Type B pancreatic cell (in vitro differentiated cells): Measurements from ENCODE around the gene PFKP. TPM values are rescaled to one million over a fixed set of nuclear protein-coding genes. Genes with fewer than 3 reads are reported as not detected.

ENCODE experiments used
- DNase-seq: peaks from one replicate; pipeline ENCODE4 v3.0.0; 2021; ENCODE audit warnings: mixed read lengths; ENCODE audit not compliant: unreplicated experiment; ENCODE audit errors: extremely low spot score
- H3K27ac Mint-ChIP-seq: 2 replicates; pipeline ENCODE4 v1.8.0; 2021; ENCODE audit warnings: mild to moderate bottlenecking, mixed read lengths
- H3K27me3 Mint-ChIP-seq: 2 replicates; pipeline ENCODE4 v1.8.0; 2021; ENCODE audit warnings: mixed read lengths
- H3K36me3 Mint-ChIP-seq: 2 replicates; pipeline ENCODE4 v1.8.0; 2021; ENCODE audit warnings: mixed read lengths
- H3K4me1 Mint-ChIP-seq: one replicate; pipeline ENCODE4 v1.8.0; 2021; ENCODE audit warnings: mixed read lengths; ENCODE audit not compliant: unreplicated experiment
- H3K4me3 Mint-ChIP-seq: 2 replicates; pipeline ENCODE4 v1.8.0; 2021; ENCODE audit warnings: mild to moderate bottlenecking, mixed read lengths
- H3K9me3 Mint-ChIP-seq: 2 replicates; pipeline ENCODE4 v1.8.0; 2021; ENCODE audit warnings: mixed read lengths
- CTCF ChIP-seq: fragments of 200-600 bp; sonication (generic); conservative IDR thresholded peaks from 2 replicates; pipeline ENCODE4 v1.5.0; 2021; ENCODE audit warnings: antibody characterized with exemption, mild to moderate bottlenecking
- total RNA-seq: library from RNA; stranded (reverse); gene quantifications from 2 replicates; pipeline ENCODE4 v1.2.1, GENCODE V29; 2021; ENCODE audit warnings: low replicate concordance

PFKP gene
- total RNA-seq, 1 donor from 2014 or later: 48.8 TPM

DNA sequence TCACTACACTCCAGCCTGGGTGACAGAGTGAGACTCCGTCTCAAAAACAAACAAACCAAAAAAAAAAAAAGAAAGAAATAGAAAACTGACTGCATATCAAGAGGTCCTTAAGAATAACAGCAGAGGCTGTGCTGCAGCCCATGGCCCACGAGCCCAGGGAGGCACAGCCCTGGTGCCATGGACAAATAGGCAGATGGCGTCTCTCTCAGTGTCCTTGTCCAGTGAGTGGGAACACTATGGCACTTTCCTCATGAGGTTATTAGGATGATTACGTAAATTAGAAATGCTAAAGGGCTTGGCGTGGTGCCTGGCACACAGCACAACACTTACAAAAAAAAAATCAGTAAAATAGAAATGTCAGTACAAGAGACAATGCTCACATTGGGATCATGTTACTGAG, 33.4 kb upstream of the PFKP start:
- H3K27me3 Mint-ChIP-seq: peaks cover 20% of the 10 kb centered on the region
- no peak for TF ChIP-seq CTCF
- no peaks in the 10 kb centered on the region for H3K9me3 Mint-ChIP-seq
- no peak overlapping the region for H3K4me3 Mint-ChIP-seq
- no peak overlapping the region for H3K27ac Mint-ChIP-seq
- H3K4me1 Mint-ChIP-seq: no peaks in the 10 kb centered on the region
- DNase-seq: no peak
- no peaks in the 10 kb centered on the region for H3K36me3 Mint-ChIP-seq

- DNase-seq: no peak
- H3K27me3 Mint-ChIP-seq: peaks cover 15% of the 10 kb centered on the region
- no peaks in the 10 kb centered on the region for H3K9me3 Mint-ChIP-seq
Measured at GRCh38 chr10:3034616-3035015, 32.7 kb upstream of the PFKP start.

DNA sequence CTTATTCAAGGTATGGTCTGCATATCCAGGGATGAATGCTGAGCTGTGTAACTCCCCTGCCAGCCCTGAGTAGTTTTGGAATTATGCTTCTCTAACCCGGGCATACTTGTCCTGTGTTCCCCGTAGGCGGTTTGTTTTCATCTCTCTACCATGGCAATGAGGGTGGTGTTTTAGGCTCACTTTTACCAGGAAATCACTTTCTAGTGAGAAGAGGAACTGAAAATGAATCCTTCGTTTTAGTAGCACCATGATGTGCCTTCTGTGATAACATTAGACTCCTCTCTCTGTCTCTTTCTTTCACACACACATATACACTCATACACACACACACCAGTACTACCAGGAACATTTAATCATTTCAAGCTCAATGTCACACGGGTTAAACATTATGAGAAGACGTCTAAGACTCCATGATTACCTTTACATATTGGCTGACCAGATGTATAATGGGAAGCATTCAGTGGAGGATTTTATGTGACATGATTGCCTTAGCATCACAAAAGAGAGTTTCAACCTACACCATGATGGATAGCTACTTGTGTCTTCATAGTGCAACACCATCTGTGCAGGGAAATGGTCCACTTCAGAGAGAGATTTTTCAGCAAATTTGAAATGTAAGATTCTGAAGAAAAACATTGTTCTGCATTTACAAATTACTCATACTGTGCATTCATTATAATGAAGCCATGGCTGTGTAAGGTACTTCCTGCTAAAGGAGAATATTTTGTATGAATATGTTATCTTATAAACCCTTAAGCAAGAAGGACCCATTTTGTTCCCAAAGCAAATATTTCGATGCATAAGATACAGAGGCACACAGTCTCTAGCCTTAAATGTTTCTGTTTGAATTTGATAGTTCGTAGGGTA, 31.0 kb upstream of the PFKP start:
- no peaks in the 10 kb centered on the region for H3K4me1 Mint-ChIP-seq
- no peak overlapping the region for H3K27ac Mint-ChIP-seq
- H3K36me3 Mint-ChIP-seq: no peaks in the 10 kb centered on the region
- no peak overlapping the region for H3K4me3 Mint-ChIP-seq
- no peak for DNase-seq
- TF ChIP-seq CTCF: no peak
- H3K9me3 Mint-ChIP-seq: no peaks in the 10 kb centered on the region
- peaks cover 17% of the 10 kb centered on the region for H3K27me3 Mint-ChIP-seq

More at GRCh38 chr10:3034616-3035015, 32.7 kb upstream of the PFKP start:
- Mint-ChIP-seq H3K4me1 (no peaks in the 10 kb centered on the region), H3K27ac (no peak overlapping the region), H3K36me3 (no peaks in the 10 kb centered on the region), H3K4me3 (no peak overlapping the region)
- no peak for TF ChIP-seq CTCF

- Mint-ChIP-seq H3K4me3 (no peak overlapping the region), H3K36me3 (no peaks in the 10 kb centered on the region), H3K27ac (no peak overlapping the region), H3K27me3 (peaks cover 10% of the 10 kb centered on the region), H3K9me3 (no peaks in the 10 kb centered on the region), H3K4me1 (no peaks in the 10 kb centered on the region)
- no peak for TF ChIP-seq CTCF
- no peak for DNase-seq
Measured at GRCh38 chr10:3037182-3037581, 30.2 kb upstream of the PFKP start.

- Mint-ChIP-seq H3K27ac (no peak overlapping the region), H3K27me3 (peaks cover 16% of the 10 kb centered on the region), H3K36me3 (no peaks in the 10 kb centered on the region), H3K9me3 (no peaks in the 10 kb centered on the region), H3K4me3 (no peak overlapping the region), H3K4me1 (no peaks in the 10 kb centered on the region)
- DNase-seq: no peak
- TF ChIP-seq CTCF: no peak
Measured at GRCh38 chr10:3040069-3040468, 27.3 kb upstream of the PFKP start.
